A673 (cell line): ENCODE measurements around the gene ARHGAP30. TPM values are rescaled to one million over a fixed set of nuclear protein-coding genes. Genes with fewer than 3 reads are reported as not detected.

Experiments
- BruUV-seq: library from RNA; stranded (reverse); fragments of 400-500 nt; replicated peaks from 2 replicates; lab custom pipeline; 2021; lab: Mats Ljungman, UMichigan
- CTCF ChIA-PET: fragments of 300-600 bp; sonication (Branson Sonifier 250); formaldehyde crosslinking; loops from one replicate; lab custom pipeline; 2022; ENCODE audit warnings: antibody characterized with exemption; lab: Charles Lee
- POLR2A ChIA-PET: fragments of 300-600 bp; sonication (Branson Sonifier 250); formaldehyde crosslinking; loops from one replicate; lab custom pipeline; 2022; ENCODE audit warnings: antibody characterized with exemption; ENCODE audit not compliant: low non-redundant PET; lab: Charles Lee
- DNase-seq: peaks from one replicate; pipeline ENCODE4 v3.0.0-alpha.2; 2015; ENCODE audit warnings: low spot score
- H3K27ac ChIP-seq: fragments of 200-600 bp; sonication (generic); 2 replicates; pipeline ENCODE4 v1.5.1; 2016; ENCODE audit warnings: mixed run types, low read depth, mild to moderate bottlenecking, mixed read lengths, antibody characterized with exemption, low read length; ENCODE audit not compliant: poor library complexity, severe bottlenecking
- H3K27me3 ChIP-seq: fragments of 200-600 bp; sonication (generic); replicated peaks from 2 replicates; pipeline ENCODE4 v1.6.1; 2017; ENCODE audit warnings: mixed run types, low read depth, mild to moderate bottlenecking, mixed read lengths, antibody characterized with exemption, low read length; ENCODE audit not compliant: insufficient read depth, poor library complexity
- H3K36me3 ChIP-seq: fragments of 200-600 bp; sonication (generic); 2 replicates; pipeline ENCODE4 v1.6.1; 2016; ENCODE audit warnings: mixed run types, mild to moderate bottlenecking, mixed read lengths, antibody characterized with exemption, low read length; ENCODE audit not compliant: insufficient read depth, poor library complexity, severe bottlenecking
- H3K4me1 ChIP-seq: fragments of 200-600 bp; sonication (generic); 2 replicates; pipeline ENCODE4 v1.6.1; 2017; ENCODE audit warnings: mixed run types, mild to moderate bottlenecking, mixed read lengths, antibody characterized with exemption, low read length; ENCODE audit not compliant: insufficient read depth, poor library complexity, severe bottlenecking
- H3K4me3 ChIP-seq: fragments of 200-600 bp; sonication (generic); 2 replicates; pipeline ENCODE4 v1.5.1; 2016; ENCODE audit warnings: low read depth, mixed run types, mild to moderate bottlenecking, mixed read lengths, low read length; ENCODE audit not compliant: poor library complexity, severe bottlenecking
- H3K9me3 ChIP-seq: fragments of 200-600 bp; sonication (generic); 2 replicates; pipeline ENCODE4 v1.6.1; 2016; ENCODE audit warnings: mixed run types, low read depth, mild to moderate bottlenecking, mixed read lengths, antibody characterized with exemption, low read length; ENCODE audit not compliant: poor library complexity, severe bottlenecking
- EZH2 ChIP-seq: fragments of 200-600 bp; sonication (generic); IDR thresholded peaks from 2 replicates; pipeline ENCODE4 v1.6.1; 2017; ENCODE audit warnings: borderline replicate concordance, low read depth, mild to moderate bottlenecking, mixed read lengths, antibody characterized with exemption, low read length; ENCODE audit not compliant: poor library complexity, severe bottlenecking
- intact Hi-C: fragments of 100-400 bp; cut with micrococcal nuclease; formaldehyde crosslinking; loops from one replicate; pipeline ENCODE4 v1.10.0; 2022; ENCODE audit not compliant: unreplicated experiment
- total RNA-seq: library from RNA; stranded (reverse); gene quantifications from 2 replicates; pipeline ENCODE4 v1.2.3, GENCODE V29; 2021
- TF ChIP-seq, protein P1 (sequence below): fragments of 300-800, 200-600 bp; sonication (generic); conservative IDR thresholded peaks from 2 replicates; pipeline ENCODE4 v1.5.1; 2017; ENCODE audit warnings: low read depth, mild to moderate bottlenecking, antibody characterized with exemption, low read length, moderate library complexity, mixed read lengths

Gene ARHGAP30
- total RNA-seq, 1 experiment from 2014 or later, result not detected

- Histone ChIP-seq H3K4me1 (no peaks in the 10 kb centered on the region), H3K4me3 (no peak overlapping the region), H3K27ac (no peak overlapping the region), H3K27me3 (peaks cover 3% of the 10 kb centered on the region), H3K9me3 (no peaks in the 10 kb centered on the region), H3K36me3 (peaks cover 26% of the 10 kb centered on the region)
- BruUV-seq, result no TSS peak
- DNase-seq, result no peak
- POLR2A ChIA-PET, result no interaction called here
- CTCF ChIA-PET, result no interaction called here
- intact Hi-C loops, result no loop called here
- TF ChIP-seq, protein P1, sequence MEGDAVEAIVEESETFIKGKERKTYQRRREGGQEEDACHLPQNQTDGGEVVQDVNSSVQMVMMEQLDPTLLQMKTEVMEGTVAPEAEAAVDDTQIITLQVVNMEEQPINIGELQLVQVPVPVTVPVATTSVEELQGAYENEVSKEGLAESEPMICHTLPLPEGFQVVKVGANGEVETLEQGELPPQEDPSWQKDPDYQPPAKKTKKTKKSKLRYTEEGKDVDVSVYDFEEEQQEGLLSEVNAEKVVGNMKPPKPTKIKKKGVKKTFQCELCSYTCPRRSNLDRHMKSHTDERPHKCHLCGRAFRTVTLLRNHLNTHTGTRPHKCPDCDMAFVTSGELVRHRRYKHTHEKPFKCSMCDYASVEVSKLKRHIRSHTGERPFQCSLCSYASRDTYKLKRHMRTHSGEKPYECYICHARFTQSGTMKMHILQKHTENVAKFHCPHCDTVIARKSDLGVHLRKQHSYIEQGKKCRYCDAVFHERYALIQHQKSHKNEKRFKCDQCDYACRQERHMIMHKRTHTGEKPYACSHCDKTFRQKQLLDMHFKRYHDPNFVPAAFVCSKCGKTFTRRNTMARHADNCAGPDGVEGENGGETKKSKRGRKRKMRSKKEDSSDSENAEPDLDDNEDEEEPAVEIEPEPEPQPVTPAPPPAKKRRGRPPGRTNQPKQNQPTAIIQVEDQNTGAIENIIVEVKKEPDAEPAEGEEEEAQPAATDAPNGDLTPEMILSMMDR, result no peak
- TF ChIP-seq EZH2, result no peak
Measured at GRCh38 chr1:161100556-161100955, 30.9 kb upstream of the ARHGAP30 start.

- H3K9me3 ChIP-seq, result no peaks in the 10 kb centered on the region
- no peaks in the 10 kb centered on the region for H3K4me1 ChIP-seq
- BruUV-seq, result no TSS peak
- CTCF ChIA-PET, result no interaction called here
- intact Hi-C loops, result loop anchor here (10.0 kb wide), 1 partner anchor 374 kb away; no protein-coding TSS in a partner anchor
- peak overlapping the region; percentile 66 for H3K4me3 ChIP-seq
- H3K27ac ChIP-seq, result no peak overlapping the region
- DNase-seq, result no peak
- peaks cover 26% of the 10 kb centered on the region for H3K36me3 ChIP-seq
- peaks cover 3% of the 10 kb centered on the region for H3K27me3 ChIP-seq
- POLR2A ChIA-PET, result no interaction called here
- no peak for TF ChIP-seq EZH2
- TF ChIP-seq, protein P1, result no peak
Measured at GRCh38 chr1:161099090-161099802, 29.6 kb upstream of the ARHGAP30 start.

DNA sequence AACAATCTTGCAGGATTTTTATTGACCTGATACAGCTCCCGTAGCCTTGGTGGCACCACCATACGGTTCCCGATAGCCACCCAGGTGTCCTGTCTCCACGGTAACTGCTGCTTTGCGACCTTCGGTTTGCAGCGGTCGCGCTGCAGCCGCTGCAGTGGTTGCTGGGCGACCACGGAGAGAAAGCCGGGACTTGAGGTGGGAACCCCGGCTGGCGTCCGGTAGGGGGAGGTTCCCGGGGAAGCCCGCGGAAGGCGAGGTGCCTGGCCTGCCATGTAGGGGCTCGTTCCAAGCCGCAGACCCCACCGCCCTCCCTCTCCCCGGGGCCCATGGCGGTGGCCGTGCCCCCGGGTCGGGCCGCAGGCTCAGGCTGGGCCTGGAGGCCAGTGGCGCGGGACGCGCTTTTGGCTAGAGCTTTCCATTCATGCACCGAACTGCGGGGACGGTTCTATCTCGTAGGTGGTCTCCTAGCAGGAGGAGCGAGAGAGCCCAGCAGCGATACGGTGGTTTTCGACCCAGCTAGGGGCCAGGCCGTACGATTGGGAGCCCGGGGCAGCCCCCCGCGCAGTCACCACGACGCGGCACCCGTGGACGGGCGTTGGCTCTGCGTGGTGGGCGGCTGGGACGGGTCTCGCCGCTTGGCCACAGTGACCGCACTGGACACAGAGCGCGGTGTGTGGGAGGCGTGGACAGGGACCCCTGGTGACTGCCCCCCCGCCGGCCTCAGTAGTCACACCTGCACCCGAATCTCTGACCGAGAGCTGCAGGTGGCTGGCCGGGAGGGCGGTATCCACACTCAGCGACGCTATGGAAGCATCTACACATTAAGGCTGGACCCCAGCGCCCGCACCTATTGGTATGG lies 28.7 kb upstream of the ARHGAP30 start, which contains the start of gene KLHDC9:
Gene KLHDC9, plus strand, starts transcription at position 152 of the 859 bp plus-strand sequence. Its CDS starts 175 bp downstream, at position 327.
- no peak for TF ChIP-seq EZH2
- TF ChIP-seq, protein P1, result no peak
- Histone ChIP-seq H3K27me3 (peaks cover 3% of the 10 kb centered on the region), H3K9me3 (no peaks in the 10 kb centered on the region), H3K36me3 (peaks cover 22% of the 10 kb centered on the region), H3K4me3 (peak within 1 kb of the TSS; percentile 66), H3K4me1 (no peaks in the 10 kb centered on the region), H3K27ac (peak within 1 kb of the TSS; percentile 12)
- POLR2A ChIA-PET, result interaction anchor here (0.6 kb wide), 2 partner anchors 53 to 94 kb away, joined by 4 to 6 read pairs; partner anchors contain the start of gene USF1
- BruUV-seq, result no TSS peak
- CTCF ChIA-PET, result interaction anchor here (0.6 to 1.7 kb wide), 13 partner anchors 14 to 127 kb away, joined by 3 to 17 read pairs (median 3); partner anchors contain the start of genes TOMM40L and USF1
- intact Hi-C loops, result loop anchor here (10.0 kb wide), 1 partner anchor 374 kb away; no protein-coding TSS in a partner anchor
- peak; percentile 88 for DNase-seq
